HG03342 (cell line): ENCODE data around the gene PKM.
"Not testable (repeated sequence)": the region's sequence is repeated elsewhere in the genome, so short reads cannot be mapped to it uniquely, and the experiment has no call there.

Experiments used
- ATAC-seq: cut with Tn5 transposase; IDR thresholded peaks from one replicate; pipeline ENCODE4 v1.9.1; 2021; ENCODE audit warnings: mild to moderate bottlenecking, moderate library complexity; ENCODE audit not compliant: unreplicated experiment

Gene PKM

DNA sequence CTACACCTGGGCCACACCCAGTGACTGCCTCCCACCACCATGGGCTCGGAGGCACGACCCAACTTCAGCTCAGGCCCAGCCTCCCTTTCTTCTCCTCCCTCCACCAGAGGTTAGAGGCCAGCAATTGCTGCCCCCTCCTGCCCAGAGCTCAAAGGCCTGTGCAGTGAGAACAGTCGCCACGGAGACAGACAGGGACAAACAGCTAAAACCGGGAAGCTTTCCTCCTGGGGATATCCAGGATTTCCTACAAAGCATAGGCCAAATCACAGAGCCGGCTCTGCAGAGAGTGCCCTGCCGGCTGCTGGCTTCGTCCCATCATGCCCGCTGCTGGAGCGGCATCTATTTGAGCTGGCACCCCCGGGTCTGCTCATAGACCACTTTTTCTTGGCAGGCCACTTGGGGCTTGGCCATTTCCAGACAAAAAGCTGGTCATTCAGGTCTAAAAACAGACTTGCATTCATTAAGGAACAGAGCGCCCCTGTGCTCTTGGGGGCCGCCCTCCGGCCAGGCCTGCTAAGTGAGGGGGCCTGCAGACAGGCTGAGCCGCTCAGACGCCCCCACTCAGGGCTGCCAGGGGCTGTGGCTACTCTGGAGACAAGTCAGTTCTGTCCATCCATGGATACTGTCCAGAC, 50.9 kb downstream of the PKM start:
- ATAC-seq = no peak

GRCh38 chr15:72178976-72179585, 51.9 kb downstream of the PKM start:
- ATAC-seq = no peak

DNA sequence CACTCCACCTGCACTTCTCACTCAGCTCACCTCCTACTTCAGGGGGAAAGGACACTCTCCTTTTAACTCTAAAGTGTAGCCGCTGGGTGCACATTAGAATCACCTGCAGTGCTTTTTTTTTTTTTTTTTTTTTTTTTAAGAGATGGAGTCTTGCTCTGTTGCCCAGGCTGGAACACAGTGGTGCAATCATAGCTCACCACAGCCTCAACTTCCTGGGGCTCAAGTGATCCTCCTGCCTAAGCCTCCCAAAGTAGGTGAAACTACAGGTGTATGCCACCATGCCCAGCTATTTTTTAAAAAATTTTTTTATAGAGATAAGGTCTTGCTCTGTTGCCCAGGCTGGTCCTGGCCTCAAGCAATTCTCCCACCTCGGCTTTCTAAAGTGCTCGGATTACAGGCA, 54.2 kb downstream of the PKM start:
- ATAC-seq = no peak

DNA sequence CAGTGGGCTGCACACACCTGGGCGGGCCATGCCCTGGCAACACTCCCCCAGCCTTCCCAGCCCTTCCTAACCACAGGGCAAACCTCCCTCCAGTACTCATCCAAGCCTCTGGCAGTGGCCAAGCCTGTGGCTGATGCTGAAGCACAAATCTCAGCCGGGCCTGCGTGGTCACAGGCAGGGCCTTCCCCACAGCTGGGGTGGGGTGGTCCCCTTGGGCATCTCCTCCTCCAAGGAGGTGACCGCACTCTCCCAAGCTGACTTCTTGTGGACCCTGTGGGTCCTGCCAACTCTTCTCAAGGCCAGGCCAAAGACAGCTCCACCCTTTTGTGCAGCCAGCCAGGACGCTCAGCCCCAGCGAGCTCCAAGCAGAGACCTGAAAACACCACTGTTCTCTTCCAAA, 54.8 kb downstream of the PKM start:
- ATAC-seq = no peak

DNA sequence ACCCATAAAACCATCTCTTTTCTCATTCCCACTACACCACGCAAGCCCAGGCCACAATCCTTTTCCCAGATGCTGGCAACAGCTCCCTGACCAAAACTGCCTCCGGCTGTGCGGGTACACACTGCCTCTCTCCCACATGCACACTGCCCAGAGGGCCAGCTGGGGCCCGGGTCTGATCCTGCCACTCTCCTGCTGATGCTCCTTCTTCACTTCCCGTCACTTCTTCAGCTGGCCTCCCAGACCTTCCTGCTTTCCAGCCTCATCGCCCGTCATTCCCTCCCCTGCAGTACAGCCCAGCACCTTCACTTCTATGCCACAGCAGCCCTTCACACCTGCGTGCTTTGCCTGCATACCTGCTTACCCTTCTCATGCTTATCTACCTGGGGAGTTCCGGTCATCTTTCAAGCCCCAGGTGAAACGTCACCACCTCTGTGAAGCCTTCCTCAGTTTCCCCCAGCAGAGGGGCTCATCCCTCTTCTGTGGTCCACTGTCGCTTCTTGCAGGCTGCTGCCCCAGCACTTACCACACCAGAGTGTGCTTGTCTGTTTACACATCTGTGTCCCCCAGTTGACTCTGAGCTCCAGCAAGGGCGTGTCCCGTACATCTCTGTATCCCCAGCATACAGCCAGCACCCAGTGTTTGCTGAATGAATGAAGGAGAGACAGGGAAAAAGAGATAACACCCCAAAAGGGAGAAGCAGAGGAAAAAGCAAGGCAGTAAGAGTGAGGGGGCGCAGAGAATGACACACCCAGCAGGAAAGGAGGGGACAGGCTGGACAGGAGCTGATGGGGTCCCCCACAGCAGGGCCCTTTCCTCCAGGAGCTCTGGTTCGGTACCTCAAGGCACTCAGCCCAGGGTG, 55.6 kb downstream of the PKM start:
- no peak for ATAC-seq

- ATAC-seq = no peak
These were observed 56.3 kb downstream of the PKM start for GRCh38 chr15:72174551-72175165.

- ATAC-seq = no peak
These were observed 57.0 kb downstream of the PKM start for GRCh38 chr15:72173864-72174550.

DNA sequence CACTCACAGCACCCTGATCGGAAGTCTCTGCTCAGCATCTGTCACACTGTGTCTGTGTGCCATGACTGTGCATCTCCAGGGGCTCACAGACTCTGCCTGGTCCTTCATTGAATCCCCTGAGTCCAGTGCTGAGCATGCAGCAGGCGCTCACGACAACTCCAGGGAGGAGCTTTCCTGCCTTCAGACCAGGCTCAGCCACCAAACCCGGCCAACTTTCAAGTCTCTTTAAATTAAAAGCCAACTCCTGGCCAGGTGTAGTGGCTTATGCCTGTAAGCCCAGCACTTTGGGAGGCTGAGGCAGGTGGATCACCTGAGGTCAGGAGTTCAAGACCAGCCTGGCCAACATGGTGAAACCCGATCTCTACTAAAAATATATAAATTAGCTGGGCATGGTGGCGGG, 57.6 kb downstream of the PKM start:
- ATAC-seq = no peak

DNA sequence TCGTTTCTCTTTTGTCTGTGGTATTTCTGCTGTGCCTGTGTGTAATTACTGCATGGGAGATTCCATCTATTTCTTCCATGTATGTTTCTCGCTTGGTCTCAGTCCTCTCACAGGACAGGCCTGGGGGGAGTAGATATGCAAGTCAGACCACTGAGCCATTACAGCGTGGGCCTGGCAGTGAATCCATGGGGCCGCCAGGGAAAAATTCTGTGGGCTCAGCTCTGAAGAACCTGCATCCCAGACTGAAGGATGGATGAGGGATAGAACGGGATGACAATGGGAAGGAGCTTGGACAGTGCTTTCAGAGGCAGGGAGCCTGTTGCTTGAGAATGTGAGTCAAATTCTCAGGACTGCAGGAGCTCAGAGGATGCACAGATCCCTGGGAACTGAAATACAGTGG, 58.2 kb downstream of the PKM start:
- ATAC-seq = no peak

GRCh38 chr15:72171978-72172377, 59.0 kb downstream of the PKM start:
- ATAC-seq = not testable (repeated sequence)

DNA sequence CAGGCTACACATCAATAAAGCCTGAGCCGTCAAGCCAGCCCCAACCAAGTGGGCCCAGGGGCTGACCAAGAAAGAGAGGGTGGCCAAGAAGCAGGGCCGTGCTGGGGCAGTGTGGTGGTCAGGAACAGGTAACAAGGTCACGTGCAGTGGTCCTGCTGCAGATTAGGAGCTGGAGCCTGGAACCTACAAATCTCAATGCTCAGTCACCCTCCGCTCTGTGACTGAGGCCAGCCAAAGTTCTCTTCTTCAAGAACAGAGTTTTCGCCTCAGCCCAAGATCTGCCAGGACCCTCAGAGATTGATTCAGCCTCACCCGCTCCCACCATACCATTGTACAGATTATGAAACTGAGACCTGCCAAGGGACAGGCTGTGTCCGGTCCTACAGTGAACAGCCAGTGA, 60.3 kb downstream of the PKM start:
- no peak for ATAC-seq

- no peak for ATAC-seq
These were observed 60.9 kb downstream of the PKM start for GRCh38 chr15:72169921-72170611.

GRCh38 chr15:72169236-72169920, 61.6 kb downstream of the PKM start:
- ATAC-seq = no peak

- ATAC-seq = no peak
These were observed 62.2 kb downstream of the PKM start for GRCh38 chr15:72168808-72169190.

DNA sequence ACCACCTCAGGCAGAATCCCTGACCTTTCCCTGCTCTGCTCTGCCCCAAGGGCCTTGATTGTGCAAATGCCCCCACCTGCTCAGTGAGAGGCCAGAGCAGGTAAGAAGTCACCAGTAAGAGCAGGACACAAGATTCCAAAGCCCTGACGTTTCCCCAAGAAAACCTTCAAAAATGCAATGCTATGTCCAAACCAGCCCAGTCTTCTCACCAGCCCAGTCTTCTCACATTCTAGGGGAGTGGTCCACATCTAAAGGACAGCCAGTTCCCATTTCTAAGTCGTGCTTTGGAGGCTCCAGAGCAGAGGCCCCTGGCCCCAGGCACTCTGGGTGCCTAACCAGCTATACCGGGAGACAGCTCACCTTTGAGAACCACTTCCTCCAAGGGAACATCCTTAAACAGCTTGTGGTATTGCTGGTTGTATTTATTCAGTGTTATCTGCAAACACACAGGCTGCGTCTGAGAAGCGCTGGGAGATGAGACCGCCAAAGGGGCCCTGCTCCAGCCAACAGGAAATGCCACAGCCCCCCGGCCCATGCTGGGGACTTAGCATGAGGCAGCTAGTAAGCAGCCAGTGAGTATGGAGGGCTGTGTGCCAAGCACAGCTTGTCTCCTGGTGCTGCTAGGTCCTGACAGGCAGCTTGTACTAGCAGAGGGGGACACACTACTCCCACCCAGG, 62.7 kb downstream of the PKM start:
- no peak for ATAC-seq

DNA sequence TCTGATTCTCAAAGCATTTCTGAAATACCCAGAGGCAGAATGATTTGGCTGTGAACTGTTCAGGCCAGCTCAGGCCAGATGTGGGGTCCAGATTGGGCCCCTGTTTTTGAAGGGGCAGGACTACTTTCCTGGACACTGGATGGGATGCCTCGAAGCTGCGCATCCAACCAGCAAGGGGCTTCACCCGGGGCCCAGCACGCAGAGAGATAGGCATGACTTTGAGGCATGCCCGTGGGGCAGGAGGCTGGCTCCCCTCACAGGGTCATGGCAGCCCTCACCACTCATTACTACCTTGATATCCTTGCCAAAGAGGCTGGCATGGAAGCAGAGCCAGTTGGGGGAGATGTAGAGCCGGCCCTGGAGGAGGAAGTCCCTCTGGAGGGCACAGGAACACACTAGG, 63.5 kb downstream of the PKM start:
- no peak for ATAC-seq

DNA sequence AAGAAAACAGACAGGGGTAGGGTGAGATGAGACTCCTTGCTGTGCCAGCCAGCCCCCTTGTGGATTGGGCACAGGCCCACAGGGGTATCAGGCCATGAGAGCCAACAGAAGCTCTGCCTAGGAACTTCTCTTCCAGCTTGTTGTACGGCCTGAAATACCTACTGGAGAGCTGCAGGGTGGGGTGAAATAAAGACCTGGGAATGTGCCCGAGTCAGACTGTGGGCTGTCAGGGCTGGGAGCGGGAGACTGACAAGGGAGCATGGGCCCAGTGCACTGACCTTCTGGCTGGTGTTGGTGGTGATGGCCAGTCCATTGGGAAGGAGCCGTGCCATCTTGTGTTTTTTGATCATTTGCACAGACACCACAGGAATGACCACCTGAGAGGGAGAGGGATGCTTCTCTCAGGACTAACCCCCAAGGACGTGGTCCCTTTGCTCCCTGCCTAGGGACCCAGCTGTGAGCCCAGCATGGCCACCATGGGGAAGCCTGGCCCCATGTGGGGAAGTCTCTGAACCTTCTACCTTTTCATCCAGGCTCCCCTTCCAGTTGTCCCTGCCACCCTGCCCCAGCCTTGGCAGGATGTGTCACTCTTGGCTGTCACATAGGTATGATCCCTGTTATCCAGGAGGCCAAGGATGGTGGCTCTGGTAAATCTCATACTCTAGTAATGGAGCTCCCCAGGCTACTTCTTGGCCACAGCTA, 64.1 kb downstream of the PKM start:
- no peak for ATAC-seq

GRCh38 chr15:72163719-72164118, 67.3 kb downstream of the PKM start:
- no peak for ATAC-seq

DNA sequence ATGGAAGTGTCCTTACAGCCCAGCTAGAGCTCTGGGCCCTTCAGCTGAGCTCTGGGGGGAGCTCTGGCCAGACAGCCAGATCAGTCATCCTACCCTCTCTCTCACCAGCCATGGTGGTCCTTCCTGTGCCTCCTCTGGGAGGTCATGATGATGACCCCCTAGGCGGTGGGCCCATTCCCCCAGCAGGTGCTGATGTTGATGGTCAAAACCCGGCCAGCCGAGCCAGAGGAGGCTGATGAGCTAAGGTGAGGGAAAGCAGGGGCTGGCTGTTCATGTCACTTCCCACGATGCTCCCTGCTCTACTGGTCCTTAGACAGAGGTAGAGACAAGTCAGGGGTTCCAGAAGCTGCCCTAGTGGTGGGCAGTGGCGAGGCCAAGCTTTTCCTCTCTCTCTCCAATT, 68.4 kb downstream of the PKM start:
- ATAC-seq = no peak
